Kidney epithelial cell (primary cell): Measurements from ENCODE around the gene TSPAN14. TPM values are rescaled to one million over a fixed set of nuclear protein-coding genes. Genes with fewer than 3 reads are reported as not detected.

Source experiments
- DNase-seq: peaks from one replicate; pipeline ENCODE4 v3.0.0-alpha.2; 2010; ENCODE audit warnings: low read depth
- H3K27me3 ChIP-seq: 2 replicates; pipeline ENCODE4 v1.6.0; 2011; ENCODE audit warnings: low read length; ENCODE audit not compliant: control insufficient read depth, insufficient read depth
- H3K36me3 ChIP-seq: 2 replicates; pipeline ENCODE4 v1.5.1; 2011; ENCODE audit warnings: low read length; ENCODE audit not compliant: control insufficient read depth, insufficient read depth
- H3K4me3 ChIP-seq: 2 replicates; pipeline ENCODE4 v1.5.1; 2011; ENCODE audit warnings: low read depth, mild to moderate bottlenecking, control low read depth, low read length
- CTCF ChIP-seq: IDR thresholded peaks from 2 replicates; pipeline ENCODE4 v1.5.1; 2011; ENCODE audit warnings: mild to moderate bottlenecking, moderate library complexity, low read length, control low read depth, inconsistent platforms; ENCODE audit not compliant: insufficient read depth, poor library complexity, severe bottlenecking
- total RNA-seq: library from RNA; depleted of rRNA; stranded (reverse); fragments of >200 nt; gene quantifications from 2 replicates; pipeline ENCODE4 v1.2.3, GENCODE V29; 2015

Gene TSPAN14
- total RNA-seq, 1 donor from 2014 or later, result 111 TPM

GRCh38 chr10:80524190-80524909, 70.2 kb downstream of the TSPAN14 start:
- DNase-seq, result no peak
- Histone ChIP-seq H3K27me3 (no peaks in the 10 kb centered on the region), H3K36me3 (no peaks in the 10 kb centered on the region), H3K4me3 (no peak overlapping the region)
- no peak for TF ChIP-seq CTCF

- Histone ChIP-seq H3K4me3 (no peak overlapping the region), H3K36me3 (no peaks in the 10 kb centered on the region), H3K27me3 (no peaks in the 10 kb centered on the region)
- no peak for TF ChIP-seq CTCF
- DNase-seq, result no peak
These were observed 72.1 kb downstream of the TSPAN14 start for GRCh38 chr10:80526218-80526617.

- Histone ChIP-seq H3K27me3 (no peaks in the 10 kb centered on the region), H3K36me3 (no peaks in the 10 kb centered on the region), H3K4me3 (no peak overlapping the region)
- no peak for TF ChIP-seq CTCF
- DNase-seq, result no peak
These were observed 72.6 kb downstream of the TSPAN14 start for GRCh38 chr10:80526742-80527141.

- TF ChIP-seq CTCF, result no peak
- H3K4me3 ChIP-seq, result no peak overlapping the region
- DNase-seq, result no peak
- no peaks in the 10 kb centered on the region for H3K27me3 ChIP-seq
- no peaks in the 10 kb centered on the region for H3K36me3 ChIP-seq
These were observed 74.1 kb downstream of the TSPAN14 start for GRCh38 chr10:80528185-80528700.

- Histone ChIP-seq H3K4me3 (no peak overlapping the region), H3K27me3 (no peaks in the 10 kb centered on the region), H3K36me3 (no peaks in the 10 kb centered on the region)
- no peak for DNase-seq
- TF ChIP-seq CTCF, result no peak
These were observed 74.8 kb downstream of the TSPAN14 start for GRCh38 chr10:80528901-80529300.

GRCh38 chr10:80529604-80530003, 75.5 kb downstream of the TSPAN14 start:
- no peak for TF ChIP-seq CTCF
- Histone ChIP-seq H3K36me3 (no peaks in the 10 kb centered on the region), H3K4me3 (no peak overlapping the region), H3K27me3 (no peaks in the 10 kb centered on the region)
- DNase-seq, result no peak
